Spleen (tissue), 7 donors: ENCODE data around the gene EHMT1.
"Not testable (repeated sequence)": the region's sequence is repeated elsewhere in the genome, so short reads cannot be mapped to it uniquely, and the experiment has no call there.

ENCODE experiments used
- CTCF ChIP-seq, 11 experiments: fragments of 200-600 bp in 7 of 11; fragments of 450-650 bp in 4 of 11; sonication (generic) in 4 of 11; IDR thresholded peaks in 8 of 11; conservative IDR thresholded peaks in 3 of 11; 1 replicate in 7 of 11; 2 replicates in 4 of 11; pipeline versions ENCODE4 v1.4.0 to v1.8.0; 2016 to 2021; ENCODE audit warnings: antibody characterized with exemption in 11 of 11, inconsistent platforms in 4 of 11, mild to moderate bottlenecking in 1 of 11
- POLR2AphosphoS5 ChIP-seq, 3 donors: sonication (generic); formaldehyde crosslinking; IDR thresholded peaks; one replicate each; pipeline ENCODE4 v1.5.1; 2017; ENCODE audit warnings: antibody characterized with exemption in 3 of 3
- donor health status: DM: no; HTN: no; CAD: no; lungs with moderate emphysema.
- donor health status: DM: no; HTN: no; CAD: no.
- donor health status: DM: no; HTN: no; CAD: no.

- TF ChIP-seq CTCF (IDR thresholded peaks at IDR 0.05 in 8 of 11, conservative IDR thresholded peaks at IDR 0.05 in 3 of 11); POLR2AphosphoS5 (IDR thresholded peaks at IDR 0.05): not testable (repeated sequence)
Observed at GRCh38 chr9:137885121-137885520, 266.3 kb downstream of the EHMT1 start.
